IPS-18a (cell line): ENCODE data around the gene DCDC2C.

ENCODE experiments used
- H3K27ac ChIP-seq: one replicate; pipeline ENCODE4 v1.5.1; 2013; ENCODE audit warnings: low read length
- H3K27me3 ChIP-seq: one replicate; pipeline ENCODE4 v1.6.1; 2013; ENCODE audit warnings: mild to moderate bottlenecking, low read length; ENCODE audit not compliant: control insufficient read depth, insufficient read depth
- H3K36me3 ChIP-seq: one replicate; pipeline ENCODE4 v1.6.1; 2013; ENCODE audit warnings: low read depth, low read length; ENCODE audit not compliant: control insufficient read depth
- H3K4me1 ChIP-seq: one replicate; pipeline ENCODE4 v1.6.1; 2013; ENCODE audit warnings: low read depth, low read length; ENCODE audit not compliant: control insufficient read depth
- H3K4me3 ChIP-seq: one replicate; pipeline ENCODE4 v1.5.1; 2013; ENCODE audit warnings: low read length
- H3K9ac ChIP-seq: one replicate; pipeline ENCODE4 v1.6.1; 2013; ENCODE audit warnings: mild to moderate bottlenecking, low read length, moderate library complexity
- H3K9me3 ChIP-seq: one replicate; pipeline ENCODE4 v1.6.1; 2013; ENCODE audit warnings: low read depth, low read length; ENCODE audit not compliant: control insufficient read depth

The DCDC2C gene

GRCh38 chr2:3864943-3865865, 161.8 kb downstream of the DCDC2C start:
- H3K9ac ChIP-seq: no peak overlapping the region
- H3K4me3 ChIP-seq: no peak overlapping the region
- no peaks in the 10 kb centered on the region for H3K9me3 ChIP-seq
- H3K4me1 ChIP-seq: no peaks in the 10 kb centered on the region
- H3K27me3 ChIP-seq: no peaks in the 10 kb centered on the region
- H3K27ac ChIP-seq: no peak overlapping the region
- no peaks in the 10 kb centered on the region for H3K36me3 ChIP-seq

GRCh38 chr2:3867469-3867868, 164.1 kb downstream of the DCDC2C start:
- H3K9me3 ChIP-seq: no peaks in the 10 kb centered on the region
- no peaks in the 10 kb centered on the region for H3K4me1 ChIP-seq
- no peak overlapping the region for H3K27ac ChIP-seq
- H3K4me3 ChIP-seq: no peak overlapping the region
- no peaks in the 10 kb centered on the region for H3K36me3 ChIP-seq
- no peak overlapping the region for H3K9ac ChIP-seq
- H3K27me3 ChIP-seq: no peaks in the 10 kb centered on the region

- no peaks in the 10 kb centered on the region for H3K27me3 ChIP-seq
- no peak overlapping the region for H3K4me3 ChIP-seq
- no peak overlapping the region for H3K27ac ChIP-seq
- no peaks in the 10 kb centered on the region for H3K4me1 ChIP-seq
- H3K9ac ChIP-seq: no peak overlapping the region
- no peaks in the 10 kb centered on the region for H3K9me3 ChIP-seq
- no peaks in the 10 kb centered on the region for H3K36me3 ChIP-seq
Observed at GRCh38 chr2:3868012-3868805, 164.8 kb downstream of the DCDC2C start.

- no peaks in the 10 kb centered on the region for H3K36me3 ChIP-seq
- H3K4me3 ChIP-seq: no peak overlapping the region
- no peaks in the 10 kb centered on the region for H3K4me1 ChIP-seq
- no peaks in the 10 kb centered on the region for H3K27me3 ChIP-seq
- no peaks in the 10 kb centered on the region for H3K9me3 ChIP-seq
- no peak overlapping the region for H3K27ac ChIP-seq
- H3K9ac ChIP-seq: no peak overlapping the region
Observed at GRCh38 chr2:3870222-3870621, 166.8 kb downstream of the DCDC2C start.

- Histone ChIP-seq H3K4me3 (no peak overlapping the region), H3K4me1 (no peaks in the 10 kb centered on the region), H3K9ac (no peak overlapping the region), H3K27me3 (no peaks in the 10 kb centered on the region), H3K27ac (no peak overlapping the region), H3K9me3 (no peaks in the 10 kb centered on the region), H3K36me3 (no peaks in the 10 kb centered on the region)
Observed at GRCh38 chr2:3871002-3871401, 167.6 kb downstream of the DCDC2C start.

- H3K9ac ChIP-seq: no peak overlapping the region
- no peak overlapping the region for H3K4me3 ChIP-seq
- no peaks in the 10 kb centered on the region for H3K36me3 ChIP-seq
- no peaks in the 10 kb centered on the region for H3K27me3 ChIP-seq
- H3K27ac ChIP-seq: no peak overlapping the region
- H3K4me1 ChIP-seq: no peaks in the 10 kb centered on the region
- H3K9me3 ChIP-seq: no peaks in the 10 kb centered on the region
Observed at GRCh38 chr2:3872451-3872850, 169.1 kb downstream of the DCDC2C start.

- Histone ChIP-seq H3K4me3 (no peak overlapping the region), H3K9me3 (no peaks in the 10 kb centered on the region), H3K4me1 (no peaks in the 10 kb centered on the region), H3K36me3 (no peaks in the 10 kb centered on the region), H3K27ac (no peak overlapping the region), H3K9ac (no peak overlapping the region), H3K27me3 (no peaks in the 10 kb centered on the region)
Observed at GRCh38 chr2:3873899-3874298, 170.5 kb downstream of the DCDC2C start.

- H3K36me3 ChIP-seq: no peaks in the 10 kb centered on the region
- H3K27me3 ChIP-seq: no peaks in the 10 kb centered on the region
- H3K9ac ChIP-seq: no peak overlapping the region
- no peaks in the 10 kb centered on the region for H3K9me3 ChIP-seq
- H3K27ac ChIP-seq: no peak overlapping the region
- no peak overlapping the region for H3K4me3 ChIP-seq
- H3K4me1 ChIP-seq: no peaks in the 10 kb centered on the region
Observed at GRCh38 chr2:3876221-3876620, 172.8 kb downstream of the DCDC2C start.

- Histone ChIP-seq H3K4me1 (no peaks in the 10 kb centered on the region), H3K4me3 (no peak overlapping the region), H3K27me3 (no peaks in the 10 kb centered on the region), H3K36me3 (no peaks in the 10 kb centered on the region), H3K9ac (no peak overlapping the region), H3K9me3 (no peaks in the 10 kb centered on the region), H3K27ac (no peak overlapping the region)
Observed at GRCh38 chr2:3876685-3877084, 173.3 kb downstream of the DCDC2C start.

- no peaks in the 10 kb centered on the region for H3K9me3 ChIP-seq
- H3K4me3 ChIP-seq: no peak overlapping the region
- H3K9ac ChIP-seq: no peak overlapping the region
- no peaks in the 10 kb centered on the region for H3K27me3 ChIP-seq
- H3K36me3 ChIP-seq: no peaks in the 10 kb centered on the region
- no peak overlapping the region for H3K27ac ChIP-seq
- no peaks in the 10 kb centered on the region for H3K4me1 ChIP-seq
Observed at GRCh38 chr2:3885629-3886628, 182.6 kb downstream of the DCDC2C start.

GRCh38 chr2:3895021-3895420, 191.6 kb downstream of the DCDC2C start:
- no peaks in the 10 kb centered on the region for H3K9me3 ChIP-seq
- no peaks in the 10 kb centered on the region for H3K27me3 ChIP-seq
- H3K36me3 ChIP-seq: no peaks in the 10 kb centered on the region
- no peak overlapping the region for H3K27ac ChIP-seq
- no peaks in the 10 kb centered on the region for H3K4me1 ChIP-seq
- H3K9ac ChIP-seq: no peak overlapping the region
- no peak overlapping the region for H3K4me3 ChIP-seq
